Neural cell (in vitro differentiated cells): ENCODE results near the gene ZSWIM8. TPM values are rescaled to one million over a fixed set of nuclear protein-coding genes. Genes with fewer than 3 reads are reported as not detected.
"Not testable (repeated sequence)": the region's sequence is repeated elsewhere in the genome, so short reads cannot be mapped to it uniquely, and the experiment has no call there.

Experiments used
- H2AFZ ChIP-seq: fragments of 200-600, 300-800 bp; sonication (generic), shearing (Covaris generic); 2 replicates; pipeline ENCODE4 v1.6.0; 2014; ENCODE audit warnings: low read depth, mild to moderate bottlenecking, antibody characterized with exemption, low read length, moderate library complexity
- H3F3A ChIP-seq: fragments of 200-600 bp; shearing (Covaris generic); 2 replicates; pipeline ENCODE4 v1.6.1; 2016; ENCODE audit warnings: mild to moderate bottlenecking, moderate library complexity, mixed read lengths, antibody characterized with exemption, low read length; ENCODE audit not compliant: insufficient read depth, poor library complexity, severe bottlenecking
- H3K27ac ChIP-seq: fragments of 200-600, 300-800 bp; sonication (generic), shearing (Covaris generic); 2 replicates; pipeline ENCODE4 v1.5.1; 2014; ENCODE audit warnings: mild to moderate bottlenecking, low read length, moderate library complexity
- H3K27me3 ChIP-seq: fragments of 300-800, 200-600 bp; sonication (generic), shearing (Covaris generic); 2 replicates; pipeline ENCODE4 v1.6.0; 2014; ENCODE audit warnings: mild to moderate bottlenecking, low read depth, low read length, moderate library complexity; ENCODE audit not compliant: insufficient read depth
- H3K36me3 ChIP-seq: fragments of 300-800, 200-600 bp; sonication (generic), shearing (Covaris generic); 2 replicates; pipeline ENCODE4 v1.5.1; 2014; ENCODE audit warnings: mild to moderate bottlenecking, antibody characterized with exemption, low read length, moderate library complexity; ENCODE audit not compliant: insufficient read depth
- H3K4me2 ChIP-seq: fragments of 300-800, 200-600 bp; sonication (generic), shearing (Covaris generic); 2 replicates; pipeline ENCODE4 v1.6.0; 2014; ENCODE audit warnings: mild to moderate bottlenecking, low read length
- H3K4me3 ChIP-seq: fragments of 300-800, 200-600 bp; sonication (generic), shearing (Covaris generic); 2 replicates; pipeline ENCODE4 v1.5.1; 2014; ENCODE audit warnings: mild to moderate bottlenecking, low read length, moderate library complexity
- H3K79me2 ChIP-seq: fragments of 200-600 bp; shearing (Covaris generic); replicated peaks from 2 replicates; pipeline ENCODE4 v1.6.0; 2014; ENCODE audit warnings: mild to moderate bottlenecking, low read length, moderate library complexity; ENCODE audit not compliant: insufficient read depth
- H3K9ac ChIP-seq: fragments of 300-800, 200-600 bp; sonication (generic), shearing (Covaris generic); 2 replicates; pipeline ENCODE4 v1.6.1; 2016; ENCODE audit warnings: mild to moderate bottlenecking, low read length, mixed read lengths
- H3K9me2 ChIP-seq: fragments of 200-600 bp; shearing (Covaris generic); 2 replicates; pipeline ENCODE4 v1.6.1; 2016; ENCODE audit warnings: mild to moderate bottlenecking, low read length, mixed read lengths; ENCODE audit not compliant: insufficient read depth
- H3K9me3 ChIP-seq: fragments of 200-600, 300-800 bp; sonication (generic), shearing (Covaris generic); 2 replicates; pipeline ENCODE4 v1.6.1; 2016; ENCODE audit warnings: mild to moderate bottlenecking, mixed run types, low read length, moderate library complexity, mixed read lengths
- H4K20me1 ChIP-seq: fragments of 200-600 bp; shearing (Covaris generic); 2 replicates; pipeline ENCODE4 v1.6.1; 2016; ENCODE audit warnings: mild to moderate bottlenecking, mixed run types; ENCODE audit not compliant: insufficient read depth
- EP300 ChIP-seq: fragments of 450-650 bp; conservative IDR thresholded peaks from 2 replicates; pipeline ENCODE4 v1.6.1; 2014; ENCODE audit warnings: antibody characterized with exemption, mild to moderate bottlenecking, moderate library complexity; ENCODE audit not compliant: poor library complexity, severe bottlenecking
- EZH2 ChIP-seq: fragments of 200-600, 300-800 bp; shearing (Covaris generic), sonication (generic); IDR thresholded peaks from 2 replicates; pipeline ENCODE4 v1.6.1; 2014; ENCODE audit warnings: antibody characterized with exemption, low read length, borderline replicate concordance, mild to moderate bottlenecking; ENCODE audit not compliant: insufficient read depth, poor library complexity, severe bottlenecking
- MXI1 ChIP-seq: fragments of 450-650 bp; conservative IDR thresholded peaks from 2 replicates; pipeline ENCODE4 v1.6.1; 2014; ENCODE audit warnings: antibody characterized with exemption, mild to moderate bottlenecking; ENCODE audit not compliant: poor library complexity, severe bottlenecking
- POLR2AphosphoS5 ChIP-seq: IDR thresholded peaks from 2 replicates; pipeline ENCODE4 v1.6.1; 2012
- RAD21 ChIP-seq: fragments of 450-650 bp; conservative IDR thresholded peaks from 2 replicates; pipeline ENCODE4 v1.6.1; 2014; ENCODE audit warnings: antibody characterized with exemption, mild to moderate bottlenecking, moderate library complexity
- SMC3 ChIP-seq: fragments of 450-650 bp; conservative IDR thresholded peaks from 2 replicates; pipeline ENCODE4 v1.6.1; 2014; ENCODE audit warnings: antibody characterized with exemption, mild to moderate bottlenecking, moderate library complexity; ENCODE audit not compliant: poor library complexity
- TAF1 ChIP-seq: IDR thresholded peaks from 2 replicates; pipeline ENCODE4 v1.6.1; 2012; ENCODE audit warnings: low read depth
- polyA plus RNA-seq: library from polyadenylated mRNA; depleted of rRNA; stranded (reverse); fragments of >200 nt; gene quantifications from 2 replicates; pipeline ENCODE4 v1.2.3, GENCODE V29; 2014
- TF ChIP-seq, protein P1 (sequence below): fragments of 450-650 bp; IDR thresholded peaks from 2 replicates; pipeline ENCODE4 v1.5.1; 2014; ENCODE audit warnings: antibody characterized with exemption, mild to moderate bottlenecking, moderate library complexity; ENCODE audit not compliant: poor library complexity, severe bottlenecking
- TF ChIP-seq, protein P2 (sequence below): IDR thresholded peaks from 2 replicates; pipeline ENCODE4 v1.6.1; 2012; ENCODE audit warnings: borderline replicate concordance

Gene ZSWIM8
- polyA plus RNA-seq, 1 donor from 2014 or later: 69.1 TPM

DNA sequence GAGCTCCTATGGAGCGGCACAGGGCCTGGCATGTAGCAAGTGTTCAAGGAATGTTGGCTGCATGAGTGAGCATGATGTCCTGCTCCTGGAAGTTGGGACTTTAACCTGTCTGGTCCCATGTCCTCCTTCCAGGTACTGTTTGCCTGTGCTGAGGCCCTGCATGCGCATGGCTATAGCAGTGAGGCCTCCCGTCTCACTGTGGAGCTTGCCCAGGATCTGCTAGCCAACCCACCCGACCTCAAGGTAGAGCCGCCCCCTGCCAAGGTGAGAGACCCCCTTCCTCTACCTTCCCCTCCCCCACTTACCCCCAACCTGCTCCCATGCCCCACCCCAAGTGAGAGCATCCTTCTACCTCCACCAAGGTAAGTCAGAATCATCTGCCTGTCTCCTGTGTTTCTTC, 8.1 kb downstream of the ZSWIM8 start:
- Histone ChIP-seq H3F3A (no peaks in the 10 kb centered on the region), H3K27me3 (no peaks in the 10 kb centered on the region), H2AFZ (no peak overlapping the region), H3K9ac (no peak overlapping the region), H3K79me2 (no peaks in the 10 kb centered on the region), H3K36me3 (no peaks in the 10 kb centered on the region), H3K4me2 (no peak overlapping the region), H4K20me1 (no peaks in the 10 kb centered on the region), H3K9me2 (no peaks in the 10 kb centered on the region), H3K27ac (no peak overlapping the region), H3K9me3 (no peaks in the 10 kb centered on the region), H3K4me3 (no peak overlapping the region)
- TF ChIP-seq MXI1 (no peak), EP300 (no peak), TAF1 (no peak), RAD21 (no peak), POLR2AphosphoS5 (no peak), SMC3 (no peak), EZH2 (no peak)
- TF ChIP-seq, protein P1, sequence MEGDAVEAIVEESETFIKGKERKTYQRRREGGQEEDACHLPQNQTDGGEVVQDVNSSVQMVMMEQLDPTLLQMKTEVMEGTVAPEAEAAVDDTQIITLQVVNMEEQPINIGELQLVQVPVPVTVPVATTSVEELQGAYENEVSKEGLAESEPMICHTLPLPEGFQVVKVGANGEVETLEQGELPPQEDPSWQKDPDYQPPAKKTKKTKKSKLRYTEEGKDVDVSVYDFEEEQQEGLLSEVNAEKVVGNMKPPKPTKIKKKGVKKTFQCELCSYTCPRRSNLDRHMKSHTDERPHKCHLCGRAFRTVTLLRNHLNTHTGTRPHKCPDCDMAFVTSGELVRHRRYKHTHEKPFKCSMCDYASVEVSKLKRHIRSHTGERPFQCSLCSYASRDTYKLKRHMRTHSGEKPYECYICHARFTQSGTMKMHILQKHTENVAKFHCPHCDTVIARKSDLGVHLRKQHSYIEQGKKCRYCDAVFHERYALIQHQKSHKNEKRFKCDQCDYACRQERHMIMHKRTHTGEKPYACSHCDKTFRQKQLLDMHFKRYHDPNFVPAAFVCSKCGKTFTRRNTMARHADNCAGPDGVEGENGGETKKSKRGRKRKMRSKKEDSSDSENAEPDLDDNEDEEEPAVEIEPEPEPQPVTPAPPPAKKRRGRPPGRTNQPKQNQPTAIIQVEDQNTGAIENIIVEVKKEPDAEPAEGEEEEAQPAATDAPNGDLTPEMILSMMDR: no peak
- TF ChIP-seq, protein P2, sequence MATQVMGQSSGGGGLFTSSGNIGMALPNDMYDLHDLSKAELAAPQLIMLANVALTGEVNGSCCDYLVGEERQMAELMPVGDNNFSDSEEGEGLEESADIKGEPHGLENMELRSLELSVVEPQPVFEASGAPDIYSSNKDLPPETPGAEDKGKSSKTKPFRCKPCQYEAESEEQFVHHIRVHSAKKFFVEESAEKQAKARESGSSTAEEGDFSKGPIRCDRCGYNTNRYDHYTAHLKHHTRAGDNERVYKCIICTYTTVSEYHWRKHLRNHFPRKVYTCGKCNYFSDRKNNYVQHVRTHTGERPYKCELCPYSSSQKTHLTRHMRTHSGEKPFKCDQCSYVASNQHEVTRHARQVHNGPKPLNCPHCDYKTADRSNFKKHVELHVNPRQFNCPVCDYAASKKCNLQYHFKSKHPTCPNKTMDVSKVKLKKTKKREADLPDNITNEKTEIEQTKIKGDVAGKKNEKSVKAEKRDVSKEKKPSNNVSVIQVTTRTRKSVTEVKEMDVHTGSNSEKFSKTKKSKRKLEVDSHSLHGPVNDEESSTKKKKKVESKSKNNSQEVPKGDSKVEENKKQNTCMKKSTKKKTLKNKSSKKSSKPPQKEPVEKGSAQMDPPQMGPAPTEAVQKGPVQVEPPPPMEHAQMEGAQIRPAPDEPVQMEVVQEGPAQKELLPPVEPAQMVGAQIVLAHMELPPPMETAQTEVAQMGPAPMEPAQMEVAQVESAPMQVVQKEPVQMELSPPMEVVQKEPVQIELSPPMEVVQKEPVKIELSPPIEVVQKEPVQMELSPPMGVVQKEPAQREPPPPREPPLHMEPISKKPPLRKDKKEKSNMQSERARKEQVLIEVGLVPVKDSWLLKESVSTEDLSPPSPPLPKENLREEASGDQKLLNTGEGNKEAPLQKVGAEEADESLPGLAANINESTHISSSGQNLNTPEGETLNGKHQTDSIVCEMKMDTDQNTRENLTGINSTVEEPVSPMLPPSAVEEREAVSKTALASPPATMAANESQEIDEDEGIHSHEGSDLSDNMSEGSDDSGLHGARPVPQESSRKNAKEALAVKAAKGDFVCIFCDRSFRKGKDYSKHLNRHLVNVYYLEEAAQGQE: no peak

DNA sequence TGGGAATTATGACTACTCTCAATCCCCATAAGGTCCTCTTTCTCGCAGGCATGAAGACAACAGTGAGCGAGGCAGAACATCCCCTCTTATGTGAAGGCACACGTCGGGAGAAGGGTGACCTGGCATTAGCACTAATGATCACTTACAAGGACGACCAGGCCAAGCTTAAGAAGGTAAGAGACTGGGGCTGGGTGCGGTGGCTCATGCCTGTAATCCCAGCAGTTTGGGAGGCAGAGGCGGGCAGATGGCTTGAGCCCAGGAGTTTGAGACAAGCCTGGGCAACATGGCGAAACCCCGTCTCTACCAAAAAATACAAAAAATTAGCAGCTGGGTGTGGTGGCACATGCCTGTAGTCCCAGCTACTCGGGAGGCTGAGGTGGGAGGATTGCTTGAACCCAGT, 10.1 kb downstream of the ZSWIM8 start:
- not testable (repeated sequence) for H2AFZ ChIP-seq, H3K9me2 ChIP-seq, H3K4me3 ChIP-seq, H3K27ac ChIP-seq, H3K36me3 ChIP-seq, H3K4me2 ChIP-seq, H4K20me1 ChIP-seq, H3K9me3 ChIP-seq, H3K9ac ChIP-seq, H3K27me3 ChIP-seq, H3F3A ChIP-seq, H3K79me2 ChIP-seq

DNA sequence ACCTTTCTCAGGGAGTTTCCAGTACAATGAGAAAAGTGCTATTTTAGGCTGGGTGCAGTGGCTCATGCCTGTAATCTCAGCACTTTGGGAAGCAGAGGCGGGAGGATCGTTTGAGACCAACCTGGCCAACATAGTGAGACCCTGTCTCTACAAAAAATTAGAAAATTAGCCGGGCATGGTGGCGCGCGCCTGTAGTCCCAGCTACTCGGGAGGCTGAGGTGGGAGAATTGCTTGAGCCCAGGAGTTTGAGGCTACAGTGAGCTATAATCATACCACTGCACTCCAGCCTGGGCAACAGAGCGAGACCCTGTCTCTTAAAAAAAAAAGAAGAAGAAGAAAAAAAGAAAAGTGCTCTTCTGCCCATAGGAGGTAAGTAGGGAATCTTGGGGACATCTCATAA, 10.6 kb downstream of the ZSWIM8 start:
- not testable (repeated sequence) for H3K4me2 ChIP-seq, H3K4me3 ChIP-seq, H4K20me1 ChIP-seq, H3K79me2 ChIP-seq, H3K27ac ChIP-seq, H3K9me2 ChIP-seq, H3K36me3 ChIP-seq, H3F3A ChIP-seq, H3K9me3 ChIP-seq, H3K27me3 ChIP-seq, H2AFZ ChIP-seq, H3K9ac ChIP-seq
